Activated CD4-positive, alpha-beta T cell treated with anti-CD3 and anti-CD28 coated beads, Interleukin-2, amount 10 ng/mL, durations not matched to agents 24 days and 14 days (primary cell): ENCODE data around the gene CFAP65. TPM values are rescaled to one million over a fixed set of nuclear protein-coding genes. Genes with fewer than 3 reads are reported as not detected.

Experiments
- DNase-seq: peaks from one replicate; pipeline ENCODE4 v3.0.0; 2022
- H3K27ac Mint-ChIP-seq: one replicate; pipeline ENCODE4 v1.8.0; 2022; ENCODE audit warnings: mild to moderate bottlenecking, mixed read lengths
- H3K27me3 Mint-ChIP-seq: one replicate; pipeline ENCODE4 v1.8.0; 2022; ENCODE audit warnings: mixed read lengths
- H3K36me3 Mint-ChIP-seq: one replicate; pipeline ENCODE4 v1.8.0; 2022; ENCODE audit warnings: low read depth, mild to moderate bottlenecking, mixed read lengths
- H3K4me1 Mint-ChIP-seq: one replicate; pipeline ENCODE4 v1.8.0; 2021; ENCODE audit warnings: mixed read lengths
- H3K4me3 Mint-ChIP-seq: one replicate; pipeline ENCODE4 v1.8.0; 2022; ENCODE audit warnings: mild to moderate bottlenecking, moderate library complexity, mixed read lengths
- H3K9me3 Mint-ChIP-seq: one replicate; pipeline ENCODE4 v1.8.0; 2021; ENCODE audit warnings: mixed read lengths
- intact Hi-C: fragments of 100-400 bp; cut with micrococcal nuclease; formaldehyde crosslinking; loops from one replicate; pipeline ENCODE4 v1.15.1; 2023
- total RNA-seq: library from RNA; stranded (reverse); gene quantifications from 2 replicates; pipeline ENCODE4 v1.2.3, GENCODE V29; 2022

The CFAP65 gene
- total RNA-seq, 1 donor from 2014 or later = not detected

GRCh38 chr2:218962859-218963492 lies 78.3 kb downstream of the CFAP65 start:
- Mint-ChIP-seq H3K4me3 (no peak overlapping the region), H3K36me3 (peaks cover 4% of the 10 kb centered on the region), H3K27me3 (peaks cover 62% of the 10 kb centered on the region), H3K9me3 (peaks cover 7% of the 10 kb centered on the region), H3K4me1 (peaks cover 8% of the 10 kb centered on the region), H3K27ac (no peak overlapping the region)
- intact Hi-C loops = loop anchor here (5.0 kb wide), 2 partner anchors 34 to 94 kb away; no protein-coding TSS in a partner anchor
- DNase-seq = peak; percentile 90

DNA sequence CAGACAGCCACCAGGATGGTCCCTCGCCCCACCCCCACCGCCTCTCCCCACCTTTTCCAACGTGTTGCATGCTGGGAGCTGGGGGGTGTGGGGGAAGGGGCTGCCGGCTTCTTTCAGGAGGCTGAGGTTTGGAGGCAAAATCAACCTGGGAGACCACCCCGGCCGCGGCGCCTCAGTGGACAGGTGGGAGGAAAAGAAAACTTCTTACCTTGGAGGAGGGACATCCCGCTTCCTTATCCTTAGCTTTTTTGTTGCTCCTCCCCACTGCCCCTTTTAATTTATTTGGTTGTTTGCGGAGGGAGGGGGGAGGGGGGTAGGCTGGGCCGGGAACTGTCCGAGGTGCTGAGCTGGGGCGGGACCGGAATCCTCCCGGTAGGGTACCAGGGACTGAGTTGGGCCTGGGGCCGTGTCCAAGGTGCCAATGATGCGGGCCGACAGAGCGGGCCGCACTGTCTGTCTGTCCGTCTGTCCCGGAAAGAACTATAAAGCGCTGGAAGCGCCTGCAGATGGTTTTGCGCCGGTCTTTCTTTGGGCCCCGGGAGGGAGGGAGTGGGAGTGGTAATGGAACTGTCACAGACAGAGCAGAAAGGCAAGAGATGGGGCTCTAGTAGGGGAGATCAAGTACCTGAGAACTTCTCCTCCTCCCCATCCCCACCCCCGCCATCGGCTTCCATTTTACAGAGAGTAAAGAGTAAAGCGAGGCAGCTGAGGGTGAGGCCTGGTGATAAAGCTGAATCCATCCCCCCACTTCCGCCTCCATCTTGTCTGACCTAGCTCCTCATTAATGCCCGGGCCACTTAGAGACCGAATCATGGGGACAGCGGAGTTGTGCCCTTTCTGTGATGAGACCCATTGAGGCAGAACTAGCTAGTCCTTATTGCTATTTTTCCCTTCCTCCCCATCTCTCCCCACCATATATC lies 79.4 kb downstream of the CFAP65 start:
- Mint-ChIP-seq H3K4me1 (peaks cover 8% of the 10 kb centered on the region), H3K4me3 (no peak overlapping the region), H3K27me3 (peaks cover 70% of the 10 kb centered on the region), H3K9me3 (peaks cover 7% of the 10 kb centered on the region), H3K36me3 (peaks cover 4% of the 10 kb centered on the region), H3K27ac (no peak overlapping the region)
- DNase-seq = peak; percentile 67
- intact Hi-C loops = loop anchor here (2.0 to 5.0 kb wide), 3 partner anchors 21 to 95 kb away; no protein-coding TSS in a partner anchor

DNA sequence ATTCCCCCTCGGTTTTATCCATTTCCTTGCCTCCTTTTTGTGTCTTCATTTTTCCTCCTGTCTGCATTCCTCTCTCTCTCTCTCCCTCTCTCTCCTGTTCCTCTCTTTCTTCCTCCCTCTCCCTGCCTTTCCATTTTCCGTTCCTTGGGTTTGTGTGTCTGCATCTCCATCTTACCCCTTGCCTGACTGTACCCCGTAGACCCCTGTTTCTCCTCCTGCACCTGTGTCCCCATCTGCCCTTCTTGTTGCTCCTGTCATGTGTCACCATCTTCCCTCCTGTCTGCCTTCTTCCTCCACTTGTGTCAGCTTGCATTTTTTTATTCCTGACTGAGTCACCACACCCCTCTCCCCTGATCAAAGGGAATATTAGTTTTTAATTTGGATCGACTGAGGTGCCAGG lies 80.1 kb downstream of the CFAP65 start:
- intact Hi-C loops = loop anchor here (2.0 to 5.0 kb wide), 3 partner anchors 22 to 96 kb away; no protein-coding TSS in a partner anchor
- peaks cover 77% of the 10 kb centered on the region for H3K27me3 Mint-ChIP-seq
- peak overlapping the region; percentile 42 for H3K27ac Mint-ChIP-seq
- H3K4me1 Mint-ChIP-seq = peaks cover 8% of the 10 kb centered on the region
- peaks cover 4% of the 10 kb centered on the region for H3K36me3 Mint-ChIP-seq
- no peak overlapping the region for H3K4me3 Mint-ChIP-seq
- no peak for DNase-seq
- peaks cover 7% of the 10 kb centered on the region for H3K9me3 Mint-ChIP-seq

DNA sequence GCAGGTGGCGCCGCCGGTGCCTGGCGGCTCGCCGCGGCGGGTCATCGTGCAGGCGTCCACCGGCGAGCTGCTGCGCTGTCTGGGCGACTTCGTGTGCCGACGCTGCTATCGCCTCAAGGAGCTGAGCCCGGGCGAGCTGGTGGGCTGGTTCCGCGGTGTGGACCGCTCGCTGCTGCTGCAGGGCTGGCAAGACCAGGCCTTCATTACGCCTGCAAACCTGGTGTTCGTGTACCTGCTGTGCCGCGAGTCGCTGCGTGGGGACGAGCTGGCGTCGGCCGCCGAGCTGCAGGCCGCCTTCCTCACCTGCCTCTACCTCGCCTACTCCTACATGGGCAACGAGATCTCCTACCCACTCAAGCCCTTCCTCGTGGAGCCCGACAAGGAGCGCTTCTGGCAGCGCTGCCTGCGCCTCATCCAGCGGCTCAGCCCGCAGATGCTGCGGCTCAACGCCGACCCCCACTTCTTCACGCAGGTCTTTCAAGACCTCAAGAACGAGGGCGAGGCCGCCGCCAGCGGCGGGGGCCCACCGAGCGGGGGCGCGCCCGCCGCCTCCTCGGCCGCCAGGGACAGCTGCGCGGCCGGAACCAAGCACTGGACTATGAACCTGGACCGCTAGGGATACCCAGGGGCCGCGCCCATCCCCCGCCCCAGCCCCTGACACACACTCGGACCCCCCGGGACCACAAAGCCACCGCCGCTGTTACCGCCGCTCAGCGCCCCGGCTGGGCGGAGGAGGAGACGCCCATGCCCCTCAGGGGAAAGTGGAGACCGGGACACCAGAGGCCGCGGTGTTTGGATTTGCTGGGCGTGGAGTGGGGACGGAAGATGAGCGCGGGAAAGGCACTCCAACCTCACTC lies 80.8 kb downstream of the CFAP65 start:
- intact Hi-C loops = loop anchor here (2.0 to 5.0 kb wide), 3 partner anchors 22 to 97 kb away; no protein-coding TSS in a partner anchor
- no peak for DNase-seq
- Mint-ChIP-seq H3K27ac (no peak overlapping the region), H3K4me3 (no peak overlapping the region), H3K36me3 (peaks cover 4% of the 10 kb centered on the region), H3K9me3 (peaks cover 7% of the 10 kb centered on the region), H3K4me1 (peaks cover 8% of the 10 kb centered on the region), H3K27me3 (peaks cover 76% of the 10 kb centered on the region)

GRCh38 chr2:218959761-218960308 lies 81.5 kb downstream of the CFAP65 start:
- H3K27ac Mint-ChIP-seq = no peak overlapping the region
- intact Hi-C loops = loop anchor here (2.0 to 5.0 kb wide), 3 partner anchors 23 to 97 kb away; no protein-coding TSS in a partner anchor
- no peak overlapping the region for H3K4me3 Mint-ChIP-seq
- peaks cover 8% of the 10 kb centered on the region for H3K4me1 Mint-ChIP-seq
- H3K9me3 Mint-ChIP-seq = peaks cover 7% of the 10 kb centered on the region
- peaks cover 4% of the 10 kb centered on the region for H3K36me3 Mint-ChIP-seq
- peaks cover 77% of the 10 kb centered on the region for H3K27me3 Mint-ChIP-seq
- DNase-seq = no peak

DNA sequence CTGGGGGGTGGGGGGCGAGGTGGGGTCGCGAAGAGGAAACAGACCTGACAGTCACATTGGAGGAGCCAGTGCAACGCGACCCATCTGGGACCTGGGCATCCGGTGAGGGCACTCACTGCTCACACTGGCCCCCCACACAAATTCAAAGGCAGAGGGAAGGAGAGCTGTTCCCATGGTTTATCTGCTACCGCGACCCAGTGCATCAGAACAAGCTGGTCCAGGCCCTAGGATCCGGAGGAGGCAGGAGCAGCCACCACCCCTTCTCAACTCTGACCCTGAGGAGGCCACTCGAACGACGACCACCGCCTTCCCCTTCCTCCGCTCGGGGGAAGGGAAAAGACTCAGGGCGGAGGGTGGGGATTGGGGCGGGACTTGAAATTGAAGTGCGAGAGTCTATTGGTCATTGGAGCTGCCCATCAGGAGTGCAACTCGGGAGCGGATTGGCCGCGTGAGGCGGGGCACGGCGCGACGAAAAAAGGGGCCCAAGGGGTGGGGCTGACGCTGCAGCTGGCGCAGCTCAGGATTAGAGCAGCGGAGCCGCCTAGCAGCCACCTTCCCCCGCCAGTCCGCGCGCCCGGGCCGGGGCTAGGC lies 82.1 kb downstream of the CFAP65 start, which contains the start of gene CDK5R2:
Gene CDK5R2, plus strand, starts transcription at position 526 of the 591 bp plus-strand sequence. CDS start 155 bp downstream, outside the sequence.
- DNase-seq = peak; percentile 83
- H3K4me1 Mint-ChIP-seq = peaks cover 8% of the 10 kb centered on the region
- peaks cover 77% of the 10 kb centered on the region for H3K27me3 Mint-ChIP-seq
- intact Hi-C loops = no loop called here
- no peak within 1 kb of the TSS for H3K27ac Mint-ChIP-seq
- peaks cover 7% of the 10 kb centered on the region for H3K9me3 Mint-ChIP-seq
- H3K36me3 Mint-ChIP-seq = peaks cover 4% of the 10 kb centered on the region
- peak within 1 kb of the TSS; percentile 28 for H3K4me3 Mint-ChIP-seq

GRCh38 chr2:218958276-218958675 lies 83.0 kb downstream of the CFAP65 start:
- Mint-ChIP-seq H3K36me3 (peaks cover 4% of the 10 kb centered on the region), H3K9me3 (peaks cover 2% of the 10 kb centered on the region), H3K4me3 (no peak overlapping the region), H3K27me3 (peaks cover 71% of the 10 kb centered on the region), H3K4me1 (peaks cover 8% of the 10 kb centered on the region), H3K27ac (no peak overlapping the region)
- intact Hi-C loops = no loop called here
- no peak for DNase-seq

- no peak overlapping the region for H3K4me3 Mint-ChIP-seq
- DNase-seq = no peak
- no peak overlapping the region for H3K27ac Mint-ChIP-seq
- peaks cover 69% of the 10 kb centered on the region for H3K27me3 Mint-ChIP-seq
- H3K36me3 Mint-ChIP-seq = peaks cover 4% of the 10 kb centered on the region
- intact Hi-C loops = no loop called here
- no peaks in the 10 kb centered on the region for H3K9me3 Mint-ChIP-seq
- peaks cover 8% of the 10 kb centered on the region for H3K4me1 Mint-ChIP-seq
Measured at GRCh38 chr2:218957671-218958070, 83.6 kb downstream of the CFAP65 start.

DNA sequence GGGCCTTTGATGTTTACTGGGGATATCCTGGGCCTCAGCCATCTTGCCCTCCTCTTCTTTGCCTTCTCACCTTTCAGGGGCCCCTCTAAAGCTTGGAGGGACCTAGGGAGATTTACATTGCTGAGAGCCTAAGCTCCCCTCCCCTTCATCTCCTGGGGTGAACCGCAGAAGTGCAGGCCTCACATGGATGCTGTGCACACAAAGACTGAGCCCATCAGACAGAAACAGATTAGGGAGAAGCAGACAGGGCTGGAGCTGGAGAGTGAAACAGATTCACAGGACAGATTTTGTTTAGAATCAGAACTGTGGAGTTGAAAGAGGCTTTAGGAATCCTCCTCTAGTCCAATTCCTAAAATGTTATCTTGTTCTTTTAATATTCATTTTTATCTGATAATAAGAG lies 85.3 kb downstream of the CFAP65 start:
- Mint-ChIP-seq H3K36me3 (peaks cover under 1% of the 10 kb centered on the region), H3K9me3 (no peaks in the 10 kb centered on the region), H3K27ac (no peak overlapping the region), H3K27me3 (peaks cover 61% of the 10 kb centered on the region), H3K4me3 (no peak overlapping the region), H3K4me1 (peaks cover 4% of the 10 kb centered on the region)
- intact Hi-C loops = no loop called here
- DNase-seq = no peak

DNA sequence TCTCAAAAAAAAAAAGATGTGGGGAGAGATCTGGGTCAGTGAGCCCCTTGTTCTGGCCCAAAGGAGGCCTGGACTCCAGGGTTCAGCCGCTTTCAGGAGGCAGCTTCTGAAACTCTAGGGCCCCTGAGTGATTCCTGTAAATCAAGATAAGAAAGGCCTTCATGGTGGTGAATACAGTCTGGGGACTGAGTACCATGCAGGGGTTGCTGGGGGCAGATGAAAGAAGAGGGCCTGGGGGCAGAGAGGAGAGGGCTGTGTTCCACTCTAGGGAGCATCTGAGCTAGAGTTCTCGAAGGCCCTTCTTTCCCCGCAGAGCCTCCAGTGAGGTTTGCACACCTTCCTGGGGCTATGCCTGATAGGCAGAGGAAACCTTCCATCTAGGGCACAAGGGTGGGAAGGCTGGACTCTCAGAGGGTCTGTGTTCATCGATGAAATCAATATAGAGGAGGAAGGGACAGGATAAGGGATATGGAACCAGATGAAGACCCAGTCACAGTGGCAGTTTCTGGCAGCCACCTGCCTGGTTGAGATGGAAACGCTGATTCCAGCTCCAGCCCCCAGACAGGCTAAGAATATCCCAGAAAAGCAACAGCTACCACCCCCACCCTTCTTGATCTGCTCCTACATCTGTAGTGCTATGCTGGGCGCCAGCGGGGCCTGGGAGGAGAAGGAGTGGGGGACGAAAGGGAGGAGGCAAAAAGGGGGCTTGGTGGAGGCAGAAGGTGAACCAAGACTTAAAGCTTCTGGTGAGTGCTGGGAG lies 86.6 kb downstream of the CFAP65 start:
- no peak for DNase-seq
- Mint-ChIP-seq H3K27me3 (peaks cover 58% of the 10 kb centered on the region), H3K36me3 (no peaks in the 10 kb centered on the region), H3K27ac (no peak overlapping the region), H3K9me3 (no peaks in the 10 kb centered on the region), H3K4me1 (peaks cover 4% of the 10 kb centered on the region), H3K4me3 (no peak overlapping the region)
- intact Hi-C loops = no loop called here

GRCh38 chr2:218953366-218953954 lies 87.9 kb downstream of the CFAP65 start:
- Mint-ChIP-seq H3K36me3 (no peaks in the 10 kb centered on the region), H3K27me3 (peaks cover 50% of the 10 kb centered on the region), H3K4me3 (no peak overlapping the region), H3K27ac (no peak overlapping the region), H3K9me3 (no peaks in the 10 kb centered on the region), H3K4me1 (no peaks in the 10 kb centered on the region)
- no peak for DNase-seq
- intact Hi-C loops = no loop called here
